Transverse colon (tissue), 4 donors: ENCODE measurements around the gene KRTAP10-5. TPM values are rescaled to one million over a fixed set of nuclear protein-coding genes. Genes with fewer than 3 reads are reported as not detected.

Experiments
- DNase-seq: peaks from one replicate; pipeline ENCODE4 v3.0.0-alpha.2; 2019
- H3K27ac ChIP-seq, 4 donors: fragments of 200-600 bp; sonication (generic); 2 replicates each; pipeline ENCODE4 v1.5.1; 2016 to 2018; ENCODE audit warnings: inconsistent platforms in 4 of 4
- H3K27me3 ChIP-seq: fragments of 200-600 bp; sonication (generic); 2 replicates; pipeline ENCODE4 v1.5.1; 2017; ENCODE audit warnings: inconsistent platforms
- H3K36me3 ChIP-seq, 4 donors: fragments of 200-600 bp; sonication (generic); 2 replicates each; pipeline ENCODE4 v1.5.1; 2017 to 2019; ENCODE audit warnings: inconsistent platforms in 4 of 4
- H3K4me1 ChIP-seq, 4 donors: fragments of 200-600 bp; sonication (generic); 2 replicates each; pipeline ENCODE4 v1.5.1; 2017 to 2020; ENCODE audit warnings: inconsistent platforms in 4 of 4
- H3K4me3 ChIP-seq, 4 donors: fragments of 200-600 bp; sonication (generic); 1 replicate in 1 of 4; 2 replicates in 3 of 4; pipeline versions ENCODE4 v1.5.1 to v1.6.1; 2017 to 2019; ENCODE audit warnings: inconsistent platforms in 4 of 4
- H3K9me3 ChIP-seq, 2 donors: fragments of 200-600 bp; sonication (generic); 2 replicates each; pipeline ENCODE4 v1.5.1; 2017 to 2019; ENCODE audit warnings: inconsistent platforms in 2 of 2
- CTCF ChIP-seq, 5 experiments: fragments of 200-600 bp in 3 of 5; fragments of 450-650 bp in 2 of 5; sonication (generic) in 3 of 5; IDR thresholded peaks; 1 replicate in 2 of 5; 2 replicates in 3 of 5; pipeline ENCODE4 v1.5.1; 2016 to 2017; ENCODE audit warnings: antibody characterized with exemption in 5 of 5, inconsistent platforms in 3 of 5, mild to moderate bottlenecking in 2 of 5, moderate library complexity in 1 of 5
- EP300 ChIP-seq: sonication (generic); formaldehyde crosslinking; IDR thresholded peaks from one replicate; pipeline ENCODE4 v1.6.1; 2017; ENCODE audit warnings: antibody characterized with exemption, low read depth
- POLR2A ChIP-seq: fragments of 450-650 bp; IDR thresholded peaks from one replicate; pipeline ENCODE4 v1.6.1; 2016; ENCODE audit warnings: antibody characterized with exemption, mild to moderate bottlenecking, moderate library complexity
- POLR2AphosphoS5 ChIP-seq, 3 donors: sonication (generic); formaldehyde crosslinking; IDR thresholded peaks; one replicate each; pipeline ENCODE4 v1.6.1; 2016; ENCODE audit warnings: antibody characterized with exemption in 3 of 3
- WGBS, 2 donors: methylation state at CpG; one replicate each; pipeline ENCODE4 v1.1.5; 2018; ENCODE audit warnings: low coverage in 1 of 2; 5-methylcytosine and 5-hydroxymethylcytosine counted together
- in situ Hi-C, 4 donors: fragments of 200-750 bp; cut with MboI; loops; one replicate each; pipeline versions ENCODE4 v1.15.0 to v1.15.1; 2017; ENCODE audit warnings: low sequenced_read_pairs in 3 of 4, low pct_ligation_motif_present in 1 of 4, low pct_unique_long_range_greater_than_20kb in 1 of 4
- intact Hi-C: fragments of 100-400 bp; cut with DNase I; formaldehyde crosslinking; loops from one replicate; pipeline ENCODE4 v1.15.1; 2023; ENCODE audit warnings: low total_unique reads
- total RNA-seq, 4 donors: library from RNA; depleted of rRNA; stranded (reverse); fragments of >200 nt; gene quantifications; one replicate each; pipeline ENCODE4 v1.1.0, GENCODE V29; 2016

Gene KRTAP10-5
- total RNA-seq, 4 donors from 2014 or later = not detected

- intact Hi-C loops = no loop called here
- WGBS, 2 donors = 75% methylated on average over 15 of the region's 15 CpGs; no CpG with 5 or more reads in 1 of the 2 donors
- Histone ChIP-seq H3K27me3 (peaks cover 17% of the 10 kb centered on the region), H3K36me3 (no peaks in the 10 kb centered on the region), H3K4me1 (no peaks in the 10 kb centered on the region), H3K4me3 (no peak overlapping the region), H3K9me3 (peaks cover 9 to 12% of the 10 kb centered on the region in 2 donors), H3K27ac (no peak overlapping the region)
- in situ Hi-C loops = loop anchor here in 2 of 4 donors (25.0 kb wide), 1 partner anchor 105 kb away; the partner anchor contains the start of genes KRTAP10-12 (in 2 of the 2) and KRTAP12-1 (in 2 of the 2)
- DNase-seq = no peak
- TF ChIP-seq CTCF (IDR thresholded peaks at IDR 0.05) = no peak
- TF ChIP-seq EP300 = no peak
- TF ChIP-seq POLR2AphosphoS5 (IDR thresholded peaks at IDR 0.05) = no peak
- TF ChIP-seq POLR2A = no peak
Observed at GRCh38 chr21:44582055-44582454, 1.7 kb upstream of the KRTAP10-5 start.

DNA sequence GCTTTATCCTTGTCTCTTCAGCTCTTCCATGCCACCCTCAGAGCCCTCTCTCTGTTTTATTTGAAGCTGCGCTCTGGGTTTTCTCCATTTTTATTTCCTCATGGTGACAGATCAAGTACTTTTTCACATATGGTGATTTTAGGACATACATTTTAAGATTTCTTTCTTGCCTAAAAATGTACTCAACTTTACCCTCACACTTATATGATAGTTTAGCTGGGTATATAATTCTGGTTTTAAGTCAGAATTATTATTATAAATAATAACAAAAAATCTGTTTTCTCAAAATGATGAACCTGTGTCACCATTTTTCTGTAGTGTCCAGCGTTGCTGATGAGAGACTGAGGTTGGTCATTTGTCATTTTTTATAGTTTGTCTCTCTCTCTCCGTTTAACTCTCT is 754 bp upstream of the KRTAP10-5 start:
- intact Hi-C loops (no loop called here), in situ Hi-C loops (loop anchor here in 2 of 4 donors (25.0 kb wide), 1 partner anchor 106 kb away; the partner anchor contains the start of genes KRTAP10-12 (in 2 of the 2) and KRTAP12-1 (in 2 of the 2))
- peaks cover 9 to 12% of the 10 kb centered on the region in 2 donors for H3K9me3 ChIP-seq
- TF ChIP-seq POLR2AphosphoS5 (IDR thresholded peaks at IDR 0.05) = no peak
- TF ChIP-seq CTCF (IDR thresholded peaks at IDR 0.05) = no peak
- TF ChIP-seq POLR2A = no peak
- no peak for TF ChIP-seq EP300
- H3K27ac ChIP-seq = no peak overlapping the region
- WGBS, 2 donors = 76 to 79% methylated on average over 3 of the region's 3 CpGs
- H3K27me3 ChIP-seq = peaks cover 13% of the 10 kb centered on the region
- H3K36me3 ChIP-seq = no peaks in the 10 kb centered on the region
- H3K4me1 ChIP-seq = no peaks in the 10 kb centered on the region
- no peak for DNase-seq
- H3K4me3 ChIP-seq = no peak overlapping the region

DNA sequence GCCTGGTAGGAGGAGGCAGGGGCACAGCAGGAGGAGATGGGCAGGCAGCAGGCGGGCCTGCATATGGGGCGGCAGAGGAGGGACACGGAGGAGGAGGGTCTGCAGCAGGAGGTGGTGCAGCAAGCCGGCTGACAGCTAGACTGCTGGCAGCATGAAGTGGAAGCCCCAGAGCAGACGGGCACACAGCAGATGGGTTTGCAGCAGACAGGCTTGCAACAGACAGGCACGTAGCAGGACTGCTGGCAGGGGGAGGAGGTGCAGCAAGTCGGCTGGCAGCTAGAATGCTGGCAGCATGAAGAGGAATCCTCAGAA is 615 bp downstream of the KRTAP10-5 start:
- in situ Hi-C loops (loop anchor here in 2 of 4 donors (25.0 kb wide), 1 partner anchor 108 kb away; the partner anchor contains the start of genes KRTAP10-12 (in 2 of the 2) and KRTAP12-1 (in 2 of the 2)), intact Hi-C loops (no loop called here)
- peaks cover 1% of the 10 kb centered on the region for H3K27me3 ChIP-seq
- no peak for DNase-seq
- H3K4me3 ChIP-seq = no peak overlapping the region
- H3K27ac ChIP-seq = no peak overlapping the region
- peaks cover 9 to 12% of the 10 kb centered on the region in 2 donors for H3K9me3 ChIP-seq
- no peak for TF ChIP-seq EP300
- no peak for TF ChIP-seq POLR2A
- TF ChIP-seq POLR2AphosphoS5 (IDR thresholded peaks at IDR 0.05) = no peak
- no peak for TF ChIP-seq CTCF (IDR thresholded peaks at IDR 0.05)
- H3K36me3 ChIP-seq = no peaks in the 10 kb centered on the region
- H3K4me1 ChIP-seq = peaks cover 0 to 4% (median under 1%) of the 10 kb centered on the region in 4 donors
- WGBS, 2 donors = 62 to 100% methylated on average over 3 to 7 of the region's 7 CpGs

DNA sequence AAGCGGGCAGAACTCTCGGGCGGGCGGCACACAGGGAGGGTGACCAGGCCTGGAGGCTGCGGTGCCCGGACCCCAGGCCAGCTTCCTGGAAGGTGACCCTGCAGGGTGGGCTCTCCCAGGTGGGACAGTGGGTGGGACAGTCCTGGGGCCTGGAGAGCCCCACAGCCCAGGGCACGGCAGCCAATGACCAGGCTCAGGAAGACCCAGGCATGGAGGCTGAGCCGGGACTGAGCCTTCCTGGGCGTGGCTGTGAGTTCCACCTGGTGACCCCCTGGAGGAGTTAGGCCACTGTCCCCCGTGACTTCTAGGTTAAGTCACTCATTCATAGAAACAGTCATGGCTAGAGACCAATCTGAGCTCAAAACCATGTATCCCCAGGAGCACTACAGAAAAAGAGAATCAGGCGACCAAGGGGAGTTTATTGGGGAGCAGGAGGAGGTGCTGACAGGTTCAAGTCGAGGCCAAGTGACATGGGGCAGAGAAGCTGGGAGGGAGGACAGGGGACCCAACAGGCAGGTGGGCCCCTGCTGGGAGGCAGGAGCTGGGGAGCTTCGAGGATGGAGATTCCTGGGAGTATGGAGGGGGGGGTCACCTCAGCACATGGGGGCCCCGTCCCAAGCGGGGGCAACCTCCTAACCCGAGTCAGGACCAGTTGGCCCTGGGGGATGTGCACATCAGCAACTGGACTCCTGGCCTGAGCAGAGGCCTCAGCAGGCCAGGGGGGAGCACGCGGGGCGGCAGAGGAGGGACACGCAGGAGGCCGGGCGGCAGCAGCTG is 1.2 kb downstream of the KRTAP10-5 start:
- intact Hi-C loops (no loop called here), in situ Hi-C loops (loop anchor here in 2 of 4 donors (25.0 kb wide), 1 partner anchor 108 kb away; the partner anchor contains the start of genes KRTAP10-12 (in 2 of the 2) and KRTAP12-1 (in 2 of the 2))
- Histone ChIP-seq H3K36me3 (no peaks in the 10 kb centered on the region), H3K27ac (no peak overlapping the region), H3K27me3 (peaks cover 4% of the 10 kb centered on the region), H3K9me3 (peaks cover 9 to 12% of the 10 kb centered on the region in 2 donors), H3K4me3 (no peak overlapping the region), H3K4me1 (peaks cover 0 to 9% (median 6%) of the 10 kb centered on the region in 4 donors)
- no peak for DNase-seq
- TF ChIP-seq EP300 (no peak), POLR2A (no peak), POLR2AphosphoS5 (IDR thresholded peaks at IDR 0.05) (no peak), CTCF (IDR thresholded peaks at IDR 0.05) (no peak)
- WGBS, 2 donors = 76% methylated on average over 18 of the region's 22 CpGs; no CpG with 5 or more reads in 1 of the 2 donors
